K562 (cell line): Measurements from ENCODE around the gene A1BG. TPM values are rescaled to one million over a fixed set of nuclear protein-coding genes. Genes with fewer than 3 reads are reported as not detected.

ENCODE experiments used
- ATF7 ChIP-seq: fragments of 450-650 bp; IDR thresholded peaks from 2 replicates; pipeline ENCODE4 v1.7.1; 2014; ENCODE audit warnings: mild to moderate bottlenecking, moderate library complexity
- BACH1 ChIP-seq: fragments of 200-800 bp; sonication (Bioruptor generic); IDR thresholded peaks from 2 replicates; pipeline ENCODE4 v1.6.1; 2016; ENCODE audit warnings: missing genetic modification characterization, missing compliant biosample characterization
- CHD7 ChIP-seq: fragments of 200-600 bp; sonication (generic); IDR thresholded peaks from one replicate; pipeline ENCODE4 v1.6.1; 2012; ENCODE audit warnings: mild to moderate bottlenecking, low read depth, low read length, inconsistent platforms
- HES1 ChIP-seq: fragments of 450-650 bp; IDR thresholded peaks from 2 replicates; pipeline ENCODE4 v1.6.1; 2016; ENCODE audit warnings: low read depth, mild to moderate bottlenecking, moderate library complexity
- SMARCC2 ChIP-seq: fragments of 450-650 bp; IDR thresholded peaks from 2 replicates; pipeline ENCODE4 v1.6.1; 2017; ENCODE audit warnings: antibody characterized with exemption, moderate library complexity, mild to moderate bottlenecking, low read depth
- YBX1 ChIP-seq: fragments of 450-650 bp; IDR thresholded peaks from 2 replicates; pipeline ENCODE4 v1.7.1; 2016; ENCODE audit warnings: mild to moderate bottlenecking
- ZNF224 ChIP-seq: sonication (generic); formaldehyde crosslinking; IDR thresholded peaks from 2 replicates; pipeline ENCODE4 v1.8.0; 2022; ENCODE audit warnings: mild to moderate bottlenecking, missing genetic modification reagents
- ZNF280A ChIP-seq: fragments of 450-650 bp; IDR thresholded peaks from 2 replicates; pipeline ENCODE4 v1.6.1; 2018; ENCODE audit warnings: mild to moderate bottlenecking, low read depth; ENCODE audit not compliant: partially characterized antibody
- ZNF431 ChIP-seq: sonication (generic); formaldehyde crosslinking; IDR thresholded peaks from 2 replicates; pipeline ENCODE4 v1.8.0; 2022; ENCODE audit warnings: mild to moderate bottlenecking, missing genetic modification reagents
- ZNF518B ChIP-seq: fragments of 250-450 bp; sonication (Bioruptor Pico); IDR thresholded peaks from 2 replicates; pipeline ENCODE4 v1.5.0; 2021; ENCODE audit warnings: mild to moderate bottlenecking, moderate library complexity
- polyA plus RNA-seq, 8 experiments: library from polyadenylated mRNA; depleted of rRNA in 4 of 8; stranded (reverse) in 5 of 8; unstranded in 3 of 8; fragments of >200 nt; fragmentation: Nextera tagmentation in 2 of 8; fragmentation: Illumina TruSeq in 1 of 8; extraction: Ambion mirVana in 2 of 8; extraction: Trizol in 1 of 8; gene quantifications; 2 replicates each; pipeline versions ENCODE4 v1.2.1 to v1.2.3, GENCODE V29; 2011 to 2014; ENCODE audit warnings: inconsistent platforms in 1 of 8, missing spikeins in 1 of 8
- total RNA-seq, 7 experiments: library from RNA; depleted of rRNA in 6 of 7; stranded (reverse); fragments of >200 nt in 6 of 7; fragmentation: Illumina TruSeq in 2 of 7; extraction: Trizol in 2 of 7; gene quantifications; 2 replicates each; pipeline versions ENCODE4 v1.2.1 to v1.2.3, GENCODE V29; 2011 to 2021; ENCODE audit warnings: low replicate concordance in 1 of 7

A1BG gene
- total and polyA plus RNA-seq, 9 of the 15 experiments (the other 6 are each of a cell fraction or from before 2014, with no cell fraction given) = 0.10 to 19.8 (median 2.6) TPM

GRCh38 chr19:58362272-58362994, 9.1 kb upstream of the A1BG start, which contains the start of gene ZNF497 (continued):
- no peak for TF ChIP-seq SMARCC2
- no peak for TF ChIP-seq ZNF431 (CRISPR knock-in tag)
- no peak for TF ChIP-seq ZNF280A
- peak; percentile 31; the same call in 1 of the 2 replicates for TF ChIP-seq HES1
- no peak for TF ChIP-seq ZNF224 (CRISPR knock-in tag)
- TF ChIP-seq BACH1 = no peak
- no peak for TF ChIP-seq CHD7
- TF ChIP-seq YBX1 = no peak
- no peak for TF ChIP-seq ZNF518B (CRISPR knock-in tag)
- peak; percentile 86; the same call in 1 of the 2 replicates for TF ChIP-seq ATF7
